ENCODE measurements around the gene KRTAP5-9. TPM values are rescaled to one million over a fixed set of nuclear protein-coding genes. Genes with fewer than 3 reads are reported as not detected.
"Not testable (repeated sequence)": the region's sequence is repeated elsewhere in the genome, so short reads cannot be mapped to it uniquely, and the experiment has no call there.

Gene KRTAP5-9
- total RNA-seq, 4 donors from 2014 or later: 0.55 to 1.4 (median 0.91) TPM; not detected in 1

DNA sequence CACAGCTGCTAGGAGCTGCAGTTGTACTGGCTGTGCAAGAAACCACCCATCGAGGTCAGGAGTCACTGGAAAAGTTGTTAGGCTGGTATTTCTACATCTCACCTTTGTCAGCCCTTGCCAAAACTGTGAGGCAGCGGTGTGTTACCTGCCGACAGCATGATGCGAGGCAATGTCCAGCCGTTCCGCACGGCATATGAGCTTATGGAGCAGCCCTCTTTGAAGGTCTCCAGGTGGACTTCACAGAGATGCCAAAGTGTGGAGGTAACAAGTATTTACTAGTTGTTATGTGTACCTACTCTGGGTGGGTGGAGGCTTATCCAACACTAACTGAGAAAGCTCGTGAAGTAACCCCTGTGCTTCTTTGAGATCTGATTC is 41.3 kb downstream of the KRTAP5-9 start:
- not testable (repeated sequence) for H3K36me3 ChIP-seq; H3K27ac ChIP-seq; DNase-seq (ENCODE audit: low spot score in 2 of 2); H3K27me3 ChIP-seq; H3K4me3 ChIP-seq; H3K4me1 ChIP-seq; H3K9me3 ChIP-seq
- WGBS: 62% methylated on average over 8 of the region's 8 CpGs

Other genes with a start within 250 kb of the KRTAP5-9 start
- gene DHCR7, start 100.0 kb upstream of the KRTAP5-9 start, total RNA-seq: 100 to 1,000 TPM in 1 of 4 donors, 10 to 100 TPM in 3; 41.8 to 140 (median 76.7) TPM
- 100 to 1,000 TPM in 1 of 4 donors, 10 to 100 TPM in 3; 51.5 to 120 (median 61.3) TPM for gene NADSYN1, start 95.2 kb upstream of the KRTAP5-9 start, total RNA-seq
- gene KRTAP5-7, start 21.2 kb upstream of the KRTAP5-9 start, total RNA-seq: 1 to 10 TPM in 2 of 4 donors, under 1 TPM in 1, not detected in 1; 0.42 to 3.0 (median 1.0) TPM
- 1 to 10 TPM in 3 of 4 donors, not detected in 1; 3.8 to 8.9 (median 5.3) TPM for gene KRTAP5-8, start 10.4 kb upstream of the KRTAP5-9 start, total RNA-seq
- gene KRTAP5-10, start 17.1 kb downstream of the KRTAP5-9 start, total RNA-seq: 1 to 10 TPM in 3 of 4 donors, not detected in 1; 1.1 to 5.9 (median 3.9) TPM
- gene KRTAP5-11, start 34.5 kb downstream of the KRTAP5-9 start, total RNA-seq: 1 to 10 TPM in 2 of 4 donors, under 1 TPM in 1, not detected in 1; 0.68 to 7.3 (median 1.7) TPM